Measurements from ENCODE around the gene MRPL50.

- no peak for TF ChIP-seq CTCF (conservative IDR thresholded peaks at IDR 0.05 in 1 of 2, IDR thresholded peaks at IDR 0.05 in 1 of 2; ENCODE audit: low read depth in 1 of 2, low read length in 2 of 2)
- no peak for TF ChIP-seq EZH2 (IDR thresholded peaks at IDR 0.05; ENCODE audit: low read length, missing control alignments)
Observed at GRCh38 chr9:101428909-101429308, 30.5 kb upstream of the MRPL50 start.
